Stimulated activated CD8-positive, alpha-beta memory T cell treated with anti-CD3 and anti-CD28 coated beads, Interleukin-7, amount 100 ng/mL, for 4 hours (primary cell): ENCODE measurements around the gene RNF145.
"Not testable (repeated sequence)": the region's sequence is repeated elsewhere in the genome, so short reads cannot be mapped to it uniquely, and the experiment has no call there.

Source experiments
- DNase-seq, 2 donors: peaks; one replicate each; pipeline ENCODE4 v3.0.0-alpha.2; 2020; ENCODE audit warnings: low read depth in 2 of 2

RNF145 gene, protein sequence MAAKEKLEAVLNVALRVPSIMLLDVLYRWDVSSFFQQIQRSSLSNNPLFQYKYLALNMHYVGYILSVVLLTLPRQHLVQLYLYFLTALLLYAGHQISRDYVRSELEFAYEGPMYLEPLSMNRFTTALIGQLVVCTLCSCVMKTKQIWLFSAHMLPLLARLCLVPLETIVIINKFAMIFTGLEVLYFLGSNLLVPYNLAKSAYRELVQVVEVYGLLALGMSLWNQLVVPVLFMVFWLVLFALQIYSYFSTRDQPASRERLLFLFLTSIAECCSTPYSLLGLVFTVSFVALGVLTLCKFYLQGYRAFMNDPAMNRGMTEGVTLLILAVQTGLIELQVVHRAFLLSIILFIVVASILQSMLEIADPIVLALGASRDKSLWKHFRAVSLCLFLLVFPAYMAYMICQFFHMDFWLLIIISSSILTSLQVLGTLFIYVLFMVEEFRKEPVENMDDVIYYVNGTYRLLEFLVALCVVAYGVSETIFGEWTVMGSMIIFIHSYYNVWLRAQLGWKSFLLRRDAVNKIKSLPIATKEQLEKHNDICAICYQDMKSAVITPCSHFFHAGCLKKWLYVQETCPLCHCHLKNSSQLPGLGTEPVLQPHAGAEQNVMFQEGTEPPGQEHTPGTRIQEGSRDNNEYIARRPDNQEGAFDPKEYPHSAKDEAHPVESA

DNA sequence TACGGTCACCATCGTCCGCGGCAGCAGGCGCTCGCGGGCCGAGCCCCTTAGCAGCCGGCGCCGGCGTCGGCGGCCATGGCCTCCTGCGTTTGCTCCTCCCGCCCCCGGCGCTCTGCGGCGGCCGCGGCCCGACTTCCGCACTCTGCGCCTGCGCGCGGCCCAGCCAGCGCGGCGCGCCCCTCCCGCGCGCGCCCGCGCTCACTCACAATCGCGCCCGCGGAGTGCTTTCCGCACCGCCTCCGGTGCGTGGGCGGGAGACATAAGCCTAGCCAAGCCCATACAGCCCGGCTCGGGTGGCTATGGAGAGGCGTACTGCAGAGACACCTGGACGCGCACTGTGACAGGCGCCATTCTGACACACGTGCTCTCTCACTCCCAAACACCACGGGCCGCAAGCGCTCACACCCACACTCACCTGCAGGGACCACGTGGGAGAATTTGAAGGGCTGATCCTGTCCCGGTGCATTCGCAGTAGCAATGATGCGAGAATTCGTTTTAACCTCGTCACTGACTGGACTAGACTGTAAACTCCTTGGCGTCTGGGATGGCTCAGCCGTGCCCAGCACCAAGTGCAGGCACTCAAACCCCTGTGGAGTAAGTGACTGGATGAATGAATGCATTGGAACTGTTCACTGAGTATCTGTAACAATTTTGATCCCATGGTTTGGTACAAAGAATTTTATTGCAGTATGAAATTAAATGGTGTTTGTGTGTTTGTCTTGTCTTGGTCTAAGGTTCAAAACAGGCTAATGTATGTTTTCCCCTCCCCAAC is at the start of gene RNF145:
TSS of gene RNF145 (minus strand) at position 116 of the 772 bp plus-strand sequence. CDS start 5,936 bp downstream, outside the sequence.
- DNase-seq = peak; percentile 96 to 97

DNA sequence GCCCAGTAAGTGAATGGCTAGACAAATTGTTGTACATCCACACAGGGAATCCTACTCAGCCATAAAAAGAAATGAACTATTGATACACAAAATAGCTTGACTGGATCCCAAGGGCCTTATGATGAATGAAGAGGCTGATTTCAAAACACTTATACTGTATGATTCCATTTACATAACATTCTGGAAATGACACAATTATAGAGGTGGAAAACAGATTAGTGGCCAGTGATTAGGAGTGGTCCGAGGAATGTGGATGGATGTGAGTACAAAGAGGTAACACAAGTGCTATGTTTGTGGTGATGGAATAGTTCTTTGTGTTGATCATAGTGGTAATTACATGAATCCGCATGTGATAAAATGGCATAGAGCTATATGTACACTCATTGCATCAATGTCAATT is 49.0 kb upstream of the RNF145 start:
- no peak for DNase-seq

DNA sequence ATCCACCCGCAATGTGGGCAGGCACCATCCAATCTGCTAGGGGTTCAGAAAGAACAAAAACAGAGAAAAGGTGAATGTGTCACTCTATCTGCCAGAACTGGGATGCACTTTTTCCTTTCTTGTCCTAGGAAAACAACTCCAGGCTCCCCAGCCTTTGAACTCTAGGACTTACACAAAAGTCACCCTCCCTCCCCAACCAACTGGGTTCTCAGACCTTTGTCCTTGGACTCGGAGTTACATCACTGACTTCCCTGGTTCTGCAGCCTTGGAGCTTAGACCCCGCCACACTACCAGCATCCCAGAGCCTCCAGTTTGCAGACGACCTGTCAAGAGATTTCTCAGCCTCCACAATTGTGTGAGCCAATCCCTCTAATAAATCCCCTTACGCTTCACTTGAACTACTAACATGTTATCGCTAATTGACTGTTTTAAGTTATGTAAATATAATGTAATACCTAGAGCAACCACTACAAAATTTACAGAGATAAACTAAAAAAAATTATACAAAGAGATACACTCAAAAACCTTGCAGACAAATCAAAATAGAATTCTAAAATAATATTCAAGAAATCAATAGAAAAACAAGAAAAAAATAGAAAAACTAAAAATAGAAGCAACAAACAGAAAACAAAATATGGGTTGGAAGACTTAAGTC is 48.4 kb upstream of the RNF145 start:
- no peak for DNase-seq

DNA sequence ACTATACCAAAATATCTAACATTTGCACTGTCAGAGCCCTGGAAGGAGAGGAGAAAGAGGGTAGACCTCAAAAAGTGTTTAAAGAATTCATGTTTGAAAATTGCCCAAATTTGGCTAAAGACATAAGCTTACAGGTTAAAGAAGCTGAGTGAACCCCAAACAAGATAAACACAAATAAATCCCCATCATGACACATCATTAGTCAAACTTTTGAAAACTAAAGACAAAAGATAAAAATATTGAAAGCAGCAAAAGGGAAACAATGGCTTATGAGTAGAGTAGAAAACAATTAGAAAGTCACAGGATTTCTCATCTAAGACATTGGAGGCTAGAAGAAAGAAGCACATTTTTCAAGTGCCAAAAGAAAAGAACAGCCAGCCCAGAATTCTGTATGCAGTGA is 47.7 kb upstream of the RNF145 start:
- DNase-seq = no peak

DNA sequence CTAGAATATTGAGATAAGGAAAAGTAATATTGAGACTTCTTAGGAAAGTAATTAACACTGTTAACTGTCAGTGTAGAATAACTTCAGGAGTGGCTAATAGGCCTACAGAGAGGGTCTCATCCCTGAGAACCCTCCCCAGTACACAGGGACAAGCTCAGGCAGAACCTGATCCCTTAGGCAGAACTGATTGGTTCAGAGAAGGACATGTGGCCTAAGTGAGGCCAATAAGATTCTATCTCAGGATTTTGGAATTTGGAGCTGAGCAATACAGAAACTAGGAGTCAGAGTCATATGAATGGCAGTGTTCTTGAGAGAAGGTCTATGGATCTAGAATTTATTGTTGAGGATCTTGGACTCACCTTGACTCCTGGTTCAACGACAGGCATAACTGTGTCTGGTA is 42.8 kb upstream of the RNF145 start:
- no peak for DNase-seq

DNA sequence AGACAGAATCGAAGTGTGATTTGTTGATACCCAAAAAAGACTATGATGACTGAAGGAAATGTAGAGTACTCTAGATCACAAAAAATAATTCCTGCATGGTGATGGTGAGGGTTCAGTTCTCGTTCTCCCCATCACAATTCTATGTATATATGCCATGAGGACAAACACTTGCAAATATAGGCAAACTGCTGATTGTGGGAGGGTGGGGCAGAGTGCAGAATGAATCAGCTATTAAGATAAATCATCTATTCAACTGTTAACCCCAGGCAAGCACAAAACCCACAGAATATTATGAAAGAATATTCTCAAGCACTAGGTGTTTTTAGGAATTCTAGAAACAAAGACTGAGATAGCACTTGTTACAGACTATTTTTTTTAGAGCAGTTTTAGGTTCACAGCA is 39.8 kb upstream of the RNF145 start:
- DNase-seq = no peak

DNA sequence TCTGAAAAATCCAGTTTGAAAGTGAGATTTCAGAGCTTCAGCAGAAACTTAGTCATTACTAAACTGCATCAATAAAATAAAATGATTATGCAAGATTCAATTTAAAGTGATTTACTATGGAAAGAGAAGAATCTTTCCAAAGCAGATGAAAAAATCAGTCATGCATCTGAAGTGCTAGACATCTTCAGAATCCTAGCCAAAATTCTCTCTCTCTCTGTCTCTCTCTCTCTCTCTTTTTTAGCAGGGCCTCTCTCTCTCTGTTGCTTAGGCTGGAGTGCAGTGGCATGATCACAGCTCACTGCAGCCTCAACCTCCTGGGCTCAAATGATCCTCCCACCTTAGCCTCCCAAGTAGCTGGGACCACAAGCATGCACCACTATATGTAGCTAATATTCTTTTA is 35.5 kb upstream of the RNF145 start:
- DNase-seq = no peak

DNA sequence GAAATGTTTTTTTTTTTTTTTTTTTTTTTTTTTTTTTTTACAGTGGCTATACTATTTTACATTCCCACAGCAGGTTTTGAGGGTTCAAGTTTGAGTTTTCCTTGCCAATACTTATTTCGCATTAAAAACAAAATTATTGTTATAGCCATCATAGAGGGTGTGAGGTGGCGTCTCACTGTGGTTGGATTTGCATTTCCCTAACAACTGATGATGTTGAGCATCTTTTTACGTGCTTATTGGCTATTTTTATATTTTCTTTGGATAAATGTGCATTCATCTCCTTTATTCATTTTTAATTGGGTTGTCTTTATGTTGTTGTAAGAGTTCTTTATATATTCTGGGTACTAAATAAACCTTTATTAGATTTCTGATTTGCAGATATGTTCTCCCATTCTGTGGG is 34.8 kb upstream of the RNF145 start:
- no peak for DNase-seq

DNA sequence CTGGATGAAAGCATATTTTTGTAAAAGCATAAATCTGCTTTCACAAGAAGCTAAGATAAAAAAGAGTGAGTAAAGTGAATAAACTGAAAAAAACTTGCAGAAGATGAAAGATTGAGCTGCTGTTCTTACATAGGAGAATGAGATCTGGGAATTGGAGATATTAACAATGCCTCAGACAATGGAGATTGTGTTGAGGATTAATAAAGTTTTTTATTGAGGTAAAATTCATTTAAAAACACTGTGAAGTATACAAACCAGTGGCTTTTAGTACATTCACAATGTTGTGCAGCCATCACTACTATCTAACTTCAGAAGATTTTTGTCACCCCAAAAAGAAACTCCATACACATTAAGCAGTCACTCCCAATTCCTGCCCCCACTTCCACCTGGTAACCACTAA is 34.0 kb upstream of the RNF145 start:
- DNase-seq = no peak

DNA sequence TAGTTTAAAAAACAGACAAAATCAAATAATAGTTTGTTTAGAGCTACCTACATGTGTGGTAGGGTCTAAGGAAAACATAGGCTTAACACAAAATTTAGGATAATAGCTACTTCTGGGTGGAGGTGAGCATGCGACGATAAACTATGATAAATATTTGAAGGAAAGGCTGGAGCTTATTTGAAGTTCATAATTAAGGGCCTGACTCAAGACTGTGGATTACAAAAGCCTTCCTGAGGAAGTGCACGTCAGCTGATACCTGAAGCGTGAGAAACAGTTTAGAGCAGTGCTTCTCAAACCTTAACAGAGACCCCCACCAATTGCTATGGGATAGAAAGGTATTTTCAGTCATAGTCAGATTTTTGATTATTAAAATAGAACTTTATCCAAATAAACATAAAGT is 33.3 kb upstream of the RNF145 start:
- no peak for DNase-seq

DNA sequence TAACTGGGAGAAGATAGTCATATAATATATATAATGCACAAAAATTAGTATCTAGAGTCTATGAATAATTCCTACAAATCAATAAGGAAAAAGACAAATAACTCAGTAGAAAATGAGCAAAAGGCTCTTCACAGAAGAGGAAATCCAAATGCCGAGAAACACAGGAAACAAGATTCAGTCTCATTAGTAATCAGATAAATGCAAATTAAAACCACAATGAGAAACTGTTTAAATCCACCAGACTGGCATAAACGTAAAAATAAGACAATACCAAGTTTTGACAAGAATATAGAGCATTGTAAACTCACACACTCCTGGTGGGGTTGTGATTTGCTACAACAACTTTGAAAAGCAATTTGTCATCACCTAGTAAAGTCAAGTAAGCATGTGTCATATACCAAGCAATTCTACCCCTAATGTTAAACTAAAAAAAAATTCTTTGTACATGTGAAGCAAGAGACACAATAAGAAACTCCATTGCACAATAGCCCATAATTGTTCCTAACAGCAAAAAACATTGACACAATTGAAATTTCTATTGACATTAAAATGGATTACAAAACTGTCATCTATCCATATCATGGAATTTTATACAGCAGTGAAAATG is 32.7 kb upstream of the RNF145 start:
- no peak for DNase-seq

DNA sequence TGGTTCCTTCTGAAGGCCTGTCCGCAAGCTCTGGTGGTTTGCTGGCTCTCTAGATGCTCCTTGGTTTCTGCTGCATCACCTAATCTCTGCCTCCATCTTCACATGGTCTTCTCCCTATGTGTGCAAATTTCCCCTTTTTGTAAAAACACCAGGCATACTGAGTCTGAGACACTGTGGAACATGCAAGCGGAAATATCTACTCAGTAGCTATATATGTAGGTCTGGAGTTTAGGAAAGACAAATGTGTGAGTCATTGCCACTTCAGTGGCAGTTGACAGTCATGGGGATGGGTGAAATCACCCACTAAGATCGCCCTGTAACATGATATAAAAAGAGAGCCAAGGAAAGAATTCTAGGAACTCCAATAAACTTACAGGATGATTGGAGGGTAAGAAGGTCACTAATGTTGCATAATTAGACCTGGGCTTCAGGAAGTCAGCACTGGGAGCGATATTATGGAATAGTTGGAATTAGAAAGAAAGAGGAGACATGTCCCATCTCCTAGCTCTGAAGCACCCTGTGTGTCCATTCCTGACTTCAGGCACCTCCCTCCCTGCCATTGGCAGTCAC is 31.0 kb upstream of the RNF145 start:
- DNase-seq = no peak

DNA sequence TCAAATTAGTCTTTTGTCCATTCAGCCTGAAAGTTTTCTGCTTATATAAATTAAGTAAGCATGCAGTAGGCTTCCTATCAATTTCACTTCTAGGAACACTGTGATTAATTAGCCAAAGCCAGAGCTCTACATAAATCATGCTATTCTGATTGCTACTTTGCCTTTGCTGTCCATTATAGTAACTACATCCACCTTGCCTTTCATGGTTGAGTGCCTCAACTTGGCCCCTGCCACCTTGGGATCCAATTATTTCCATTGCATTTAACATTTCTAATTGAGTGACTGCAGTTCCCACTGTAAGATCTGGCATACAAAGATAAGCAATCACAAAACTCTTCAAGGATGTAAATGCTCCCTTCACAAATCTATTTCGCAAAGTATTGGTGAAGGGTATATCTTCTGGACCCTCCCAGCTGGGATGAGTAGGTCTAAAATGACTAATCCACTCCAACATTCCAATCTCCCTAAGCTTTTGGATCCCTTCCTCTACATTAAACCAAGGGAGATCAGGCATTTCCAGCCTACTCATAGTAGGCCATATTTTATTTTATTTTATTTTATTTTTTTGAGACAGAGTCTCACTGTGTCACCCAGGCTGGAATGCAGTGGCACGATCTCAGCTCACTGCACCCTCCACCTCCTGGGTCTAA is 26.6 kb upstream of the RNF145 start:
- not testable (repeated sequence) for DNase-seq

DNA sequence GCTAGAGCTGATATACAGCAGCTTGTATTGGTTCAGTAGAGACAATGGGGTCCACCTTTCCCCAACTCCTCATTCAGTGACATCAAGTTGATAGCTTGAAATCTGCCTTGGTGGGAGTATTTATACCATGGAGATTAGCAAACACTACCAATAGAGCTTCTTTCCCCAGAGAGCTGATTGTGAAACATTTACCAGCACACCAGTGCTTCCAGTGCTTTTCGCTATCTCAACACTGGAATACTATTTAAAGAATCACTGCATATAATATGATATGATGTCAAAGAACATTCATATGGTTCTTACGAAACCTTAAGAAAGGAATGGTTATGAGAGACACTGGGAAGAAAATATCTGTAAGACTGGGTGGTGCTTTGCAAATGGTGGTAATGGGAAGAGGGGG is 21.8 kb upstream of the RNF145 start:
- no peak for DNase-seq

DNA sequence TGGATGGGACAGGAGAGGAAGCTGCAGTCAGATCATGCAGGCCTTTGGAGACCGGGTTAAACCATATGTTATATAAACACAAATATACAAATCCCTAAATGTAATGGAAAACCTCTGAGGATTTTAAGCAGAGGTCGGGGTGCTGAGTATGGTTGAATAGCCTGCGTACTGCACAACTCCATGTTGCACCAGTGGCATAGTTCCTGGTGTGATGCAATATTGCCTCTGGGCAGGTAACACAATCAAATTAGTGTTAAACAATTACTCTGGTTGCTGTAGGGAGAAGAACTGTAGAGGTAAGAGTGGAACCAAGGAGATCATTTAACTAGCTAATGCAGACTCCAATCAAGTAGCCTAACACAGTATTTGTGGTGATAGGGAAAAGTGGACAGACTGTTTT is 21.3 kb upstream of the RNF145 start:
- no peak for DNase-seq

DNA sequence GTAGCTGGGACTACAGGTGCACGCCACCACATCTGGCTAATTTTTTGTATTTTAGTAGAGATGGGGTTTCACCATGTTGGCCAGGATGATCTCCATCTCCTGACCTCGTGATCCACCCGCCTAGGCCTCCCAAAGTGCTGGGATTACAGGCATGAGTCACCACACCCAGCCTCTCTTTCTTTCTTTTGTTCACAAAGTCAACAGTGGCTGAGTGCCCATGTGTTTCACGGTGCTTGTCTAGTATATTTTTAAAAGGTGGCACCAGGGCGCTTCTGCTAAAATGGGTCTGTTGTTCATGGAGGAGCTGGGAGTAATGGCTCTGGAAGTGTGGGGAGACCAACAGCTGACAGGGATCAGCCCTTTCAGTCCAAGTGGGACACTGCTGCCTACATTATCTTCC is 18.7 kb upstream of the RNF145 start:
- not testable (repeated sequence) for DNase-seq

DNA sequence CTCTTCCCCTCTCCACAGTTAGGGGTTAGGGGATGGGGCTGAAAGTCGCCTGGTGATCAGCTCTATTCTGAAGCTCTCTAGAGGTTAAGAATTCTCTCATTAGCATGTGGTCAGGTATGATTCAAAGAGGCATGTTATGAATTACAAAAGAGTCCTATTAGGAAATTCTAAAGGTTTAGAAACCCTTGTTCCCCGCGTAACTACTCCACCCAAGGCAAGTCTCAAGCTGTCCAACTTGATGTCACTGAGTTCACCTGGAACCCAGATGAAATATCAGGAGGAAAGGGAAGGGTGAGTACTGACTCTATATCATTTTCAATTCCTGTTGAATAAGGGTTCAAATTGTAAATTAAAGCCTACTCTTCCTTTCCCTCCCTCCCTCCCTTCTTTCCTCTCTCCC is 18.1 kb upstream of the RNF145 start:
- no peak for DNase-seq

DNA sequence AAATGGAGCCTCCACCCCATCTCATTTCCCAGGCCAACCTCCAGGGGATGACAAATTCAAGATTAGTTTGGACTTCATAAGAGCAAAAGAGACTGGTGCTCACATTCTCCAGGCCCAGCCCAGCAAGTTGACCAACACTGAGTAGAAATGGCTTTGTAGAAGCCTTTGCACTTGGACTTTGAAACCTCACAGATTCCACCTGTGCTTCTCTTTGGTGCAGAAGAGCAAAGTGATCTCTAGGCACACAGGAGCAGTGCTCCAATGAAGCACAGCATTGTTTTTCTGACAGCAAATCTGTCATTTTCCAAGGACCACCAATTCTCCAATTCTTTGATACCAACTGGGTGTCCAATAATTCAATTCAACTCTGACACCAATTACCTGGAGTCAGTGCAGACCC is 17.1 kb upstream of the RNF145 start:
- no peak for DNase-seq

DNA sequence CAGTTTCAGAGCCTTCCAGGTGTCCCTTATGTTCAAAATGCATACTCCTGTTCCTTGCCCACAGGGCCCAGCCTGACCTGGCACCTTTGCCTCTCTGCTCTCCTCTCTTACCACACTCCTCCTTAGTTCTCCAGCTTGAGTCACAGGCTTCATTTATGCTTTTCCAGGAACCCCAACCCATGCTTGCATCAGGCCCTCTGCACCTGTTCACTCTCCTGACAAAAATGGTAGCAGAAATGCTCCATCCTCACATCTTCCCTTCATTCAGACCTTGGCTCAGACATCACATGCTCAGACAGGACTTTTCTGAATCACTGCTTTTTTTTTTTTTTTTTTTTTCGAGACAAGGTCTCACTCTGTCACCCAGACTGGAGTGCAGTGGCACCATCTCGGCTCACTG is 15.1 kb upstream of the RNF145 start:
- no peak for DNase-seq

DNA sequence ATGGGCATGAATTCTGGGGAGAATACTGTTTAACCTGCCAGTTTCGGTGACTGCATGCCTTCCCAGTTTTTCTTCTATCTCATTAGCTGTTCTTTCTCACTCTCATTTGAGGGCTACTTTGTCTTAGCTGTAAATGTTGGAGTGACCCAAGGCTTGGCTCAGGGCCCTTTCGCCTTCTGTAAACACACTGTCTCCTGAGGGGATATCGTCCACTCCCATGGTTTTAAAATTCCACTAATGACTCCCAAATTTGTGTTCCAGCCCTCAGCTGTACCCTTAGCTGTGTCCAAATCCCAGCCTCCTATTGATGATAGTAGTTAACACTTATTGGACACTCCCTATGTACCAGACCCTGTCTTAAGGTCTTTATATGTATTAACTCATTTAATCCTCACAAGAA is 14.1 kb upstream of the RNF145 start:
- no peak for DNase-seq

DNA sequence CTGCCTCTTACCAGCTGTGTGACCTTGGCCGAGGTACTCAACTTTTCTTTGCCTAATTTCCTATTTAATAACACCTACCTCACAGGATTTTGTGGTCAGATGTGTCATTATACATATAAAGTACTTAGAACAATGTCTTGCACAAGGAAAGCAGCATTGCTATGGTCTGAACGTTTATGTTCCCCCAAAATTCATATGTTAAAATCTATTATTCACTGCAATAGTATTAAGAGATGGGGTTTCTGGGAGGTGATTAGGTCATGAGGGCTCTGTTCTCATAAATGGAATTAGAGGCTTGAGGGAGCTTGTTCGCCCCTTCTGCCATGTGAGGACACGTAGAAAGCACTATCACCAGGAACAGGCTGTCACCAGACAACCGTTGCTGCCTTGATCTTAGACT is 10.9 kb upstream of the RNF145 start:
- no peak for DNase-seq
